Gastroesophageal sphincter (tissue), 3 donors: ENCODE measurements around the gene PLA1A.

Experiments used
- CTCF ChIP-seq, 4 experiments: fragments of 200-600 bp in 2 of 4; fragments of 450-650 bp in 2 of 4; sonication (generic) in 1 of 4; IDR thresholded peaks; one replicate each; pipeline ENCODE4 v1.5.1; 2017 to 2019; ENCODE audit warnings: antibody characterized with exemption in 4 of 4, mild to moderate bottlenecking in 2 of 4, moderate library complexity in 2 of 4
- POLR2A ChIP-seq, 2 donors: fragments of 450-650 bp; IDR thresholded peaks; one replicate each; pipeline ENCODE4 v1.6.1; 2017; ENCODE audit warnings: antibody characterized with exemption in 2 of 2, mild to moderate bottlenecking in 2 of 2, moderate library complexity in 1 of 2
- POLR2AphosphoS5 ChIP-seq: sonication (generic); formaldehyde crosslinking; IDR thresholded peaks from one replicate; pipeline ENCODE4 v1.6.1; 2017; ENCODE audit warnings: antibody characterized with exemption

- TF ChIP-seq POLR2A (IDR thresholded peaks at IDR 0.05) = no peak
- TF ChIP-seq CTCF (IDR thresholded peaks at IDR 0.05) = no peak
- TF ChIP-seq POLR2AphosphoS5 = no peak
These were observed 39.8 kb upstream of the PLA1A start for GRCh38 chr3:119557877-119558269.
